Measurements from ENCODE around the gene YTHDC2. TPM values are rescaled to one million over a fixed set of nuclear protein-coding genes. Genes with fewer than 3 reads are reported as not detected.

Gene YTHDC2
- polyA plus RNA-seq, 1 donor (not counting 4 experiments of a cell fraction or from before 2014, with no cell fraction given), result 15.2 TPM

GRCh38 chr5:113617191-113617796 lies 103.8 kb downstream of the YTHDC2 start:
- FAIRE-seq (no peak), DNase-seq (ENCODE audit: low read depth, low spot score) (no peak)
- dilution Hi-C loops (cut with MboI; ENCODE audit: extremely low pct_ligation_motif_present, low sequenced_read_pairs), result no loop called here
- H3K27ac ChIP-seq (ENCODE audit: control insufficient read depth, insufficient read depth, low read length), result no peak overlapping the region
- no peak overlapping the region for H3K4me3 ChIP-seq (ENCODE audit: control insufficient read depth in 2 of 3, extremely low read depth in 1 of 3, insufficient read depth in 2 of 3, low read depth in 1 of 3, low read length in 3 of 3)
- no peaks in the 10 kb centered on the region for H4K20me1 ChIP-seq (ENCODE audit: control insufficient read depth, extremely low read depth, insufficient read depth, low read length)
- H3K79me2 ChIP-seq (ENCODE audit: control insufficient read depth, insufficient read depth, low read length), result no peaks in the 10 kb centered on the region
- H3K27me3 ChIP-seq (ENCODE audit: control insufficient read depth, extremely low read depth, insufficient read depth, low read length), result peaks cover 3% of the 10 kb centered on the region
- TF ChIP-seq, protein P1, sequence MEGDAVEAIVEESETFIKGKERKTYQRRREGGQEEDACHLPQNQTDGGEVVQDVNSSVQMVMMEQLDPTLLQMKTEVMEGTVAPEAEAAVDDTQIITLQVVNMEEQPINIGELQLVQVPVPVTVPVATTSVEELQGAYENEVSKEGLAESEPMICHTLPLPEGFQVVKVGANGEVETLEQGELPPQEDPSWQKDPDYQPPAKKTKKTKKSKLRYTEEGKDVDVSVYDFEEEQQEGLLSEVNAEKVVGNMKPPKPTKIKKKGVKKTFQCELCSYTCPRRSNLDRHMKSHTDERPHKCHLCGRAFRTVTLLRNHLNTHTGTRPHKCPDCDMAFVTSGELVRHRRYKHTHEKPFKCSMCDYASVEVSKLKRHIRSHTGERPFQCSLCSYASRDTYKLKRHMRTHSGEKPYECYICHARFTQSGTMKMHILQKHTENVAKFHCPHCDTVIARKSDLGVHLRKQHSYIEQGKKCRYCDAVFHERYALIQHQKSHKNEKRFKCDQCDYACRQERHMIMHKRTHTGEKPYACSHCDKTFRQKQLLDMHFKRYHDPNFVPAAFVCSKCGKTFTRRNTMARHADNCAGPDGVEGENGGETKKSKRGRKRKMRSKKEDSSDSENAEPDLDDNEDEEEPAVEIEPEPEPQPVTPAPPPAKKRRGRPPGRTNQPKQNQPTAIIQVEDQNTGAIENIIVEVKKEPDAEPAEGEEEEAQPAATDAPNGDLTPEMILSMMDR (optimal IDR thresholded peaks at IDR 0.05 in 1 of 3, IDR thresholded peaks at IDR 0.05 in 1 of 3, conservative IDR thresholded peaks at IDR 0.05 in 1 of 3; ENCODE audit: extremely low read depth in 1 of 3, insufficient read depth in 2 of 3, low read length in 3 of 3), result no peak
- no peak for TF ChIP-seq EZH2 (IDR thresholded peaks at IDR 0.05; ENCODE audit: low read length)
- H3K9me1 ChIP-seq (ENCODE audit: control insufficient read depth, extremely low read depth, insufficient read depth, low read length), result no peaks in the 10 kb centered on the region
- no peak overlapping the region for H3K9ac ChIP-seq (ENCODE audit: control insufficient read depth, extremely low read depth, insufficient read depth, low read length)
- H3K4me2 ChIP-seq (ENCODE audit: control insufficient read depth, extremely low read depth, insufficient read depth, low read depth, low read length), result no peak overlapping the region
- H2AFZ ChIP-seq (ENCODE audit: control insufficient read depth, low read length), result no peak overlapping the region
- H3K4me1 ChIP-seq (ENCODE audit: control insufficient read depth, extremely low read depth, insufficient read depth, low read length), result no peaks in the 10 kb centered on the region
- H3K9me3 ChIP-seq (ENCODE audit: control insufficient read depth, low read depth, low read length), result no peaks in the 10 kb centered on the region
- no peaks in the 10 kb centered on the region for H3K36me3 ChIP-seq (ENCODE audit: control insufficient read depth in 2 of 2, extremely low read depth in 1 of 2, insufficient read depth in 2 of 2, low read length in 2 of 2)

- Histone ChIP-seq H2AFZ (ENCODE audit: control insufficient read depth, low read length) (no peak overlapping the region), H3K9ac (ENCODE audit: control insufficient read depth, extremely low read depth, insufficient read depth, low read length) (no peak overlapping the region), H3K4me1 (ENCODE audit: control insufficient read depth, extremely low read depth, insufficient read depth, low read length) (no peaks in the 10 kb centered on the region), H3K9me1 (ENCODE audit: control insufficient read depth, extremely low read depth, insufficient read depth, low read length) (no peaks in the 10 kb centered on the region), H3K79me2 (ENCODE audit: control insufficient read depth, insufficient read depth, low read length) (no peaks in the 10 kb centered on the region), H3K4me3 (ENCODE audit: control insufficient read depth in 2 of 3, extremely low read depth in 1 of 3, insufficient read depth in 2 of 3, low read depth in 1 of 3, low read length in 3 of 3) (no peak overlapping the region), H3K27ac (ENCODE audit: control insufficient read depth, insufficient read depth, low read length) (no peak overlapping the region), H3K36me3 (ENCODE audit: control insufficient read depth in 2 of 2, extremely low read depth in 1 of 2, insufficient read depth in 2 of 2, low read length in 2 of 2) (no peaks in the 10 kb centered on the region), H3K27me3 (ENCODE audit: control insufficient read depth, extremely low read depth, insufficient read depth, low read length) (no peaks in the 10 kb centered on the region), H3K9me3 (ENCODE audit: control insufficient read depth, low read depth, low read length) (no peaks in the 10 kb centered on the region), H4K20me1 (ENCODE audit: control insufficient read depth, extremely low read depth, insufficient read depth, low read length) (no peaks in the 10 kb centered on the region), H3K4me2 (ENCODE audit: control insufficient read depth, extremely low read depth, insufficient read depth, low read depth, low read length) (no peak overlapping the region)
- dilution Hi-C loops (cut with MboI; ENCODE audit: extremely low pct_ligation_motif_present, low sequenced_read_pairs), result no loop called here
- FAIRE-seq, result no peak
- TF ChIP-seq, protein P1 (optimal IDR thresholded peaks at IDR 0.05 in 1 of 3, IDR thresholded peaks at IDR 0.05 in 1 of 3, conservative IDR thresholded peaks at IDR 0.05 in 1 of 3; ENCODE audit: extremely low read depth in 1 of 3, insufficient read depth in 2 of 3, low read length in 3 of 3), result no peak
- TF ChIP-seq EZH2 (IDR thresholded peaks at IDR 0.05; ENCODE audit: low read length), result no peak
- no peak for DNase-seq (ENCODE audit: low read depth, low spot score)
Measured at GRCh38 chr5:113632996-113633395, 119.5 kb downstream of the YTHDC2 start.

Data from keratinocyte (primary cell).